Upper lobe of left lung (tissue), 6 donors: ENCODE data around the gene OPCML. TPM values are rescaled to one million over a fixed set of nuclear protein-coding genes. Genes with fewer than 3 reads are reported as not detected.

Experiments used
- ATAC-seq, 2 donors: fragments of 200-7000 bp; cut with Tn5 transposase; one replicate each; pipeline ENCODE4 v1.9.1; 2022; ENCODE audit warnings: mild to moderate bottlenecking in 2 of 2, moderate library complexity in 2 of 2; ENCODE audit not compliant: low FRiP score in 2 of 2
- DNase-seq, 2 donors: peaks; one replicate each; pipeline ENCODE4 v3.0.0-alpha.2; 2019 to 2020
- H3K27ac ChIP-seq, 4 donors: fragments of 200-600 bp; sonication (generic); one replicate each; pipeline ENCODE4 v1.5.1; 2016 to 2019
- H3K27me3 ChIP-seq, 4 donors: fragments of 200-600 bp; sonication (generic); one replicate each; pipeline ENCODE4 v1.5.1; 2017 to 2019
- H3K36me3 ChIP-seq, 4 donors: fragments of 200-600 bp; sonication (generic); one replicate each; pipeline ENCODE4 v1.5.1; 2016 to 2019
- H3K4me1 ChIP-seq, 4 donors: fragments of 200-600 bp; sonication (generic); one replicate each; pipeline ENCODE4 v1.5.1; 2018 to 2019
- H3K4me3 ChIP-seq, 4 donors: fragments of 200-600 bp; sonication (generic); one replicate each; pipeline ENCODE4 v1.5.1; 2017 to 2019; ENCODE audit warnings: mild to moderate bottlenecking in 2 of 4, moderate library complexity in 1 of 4
- H3K9me3 ChIP-seq, 4 donors: fragments of 200-600 bp; sonication (generic); one replicate each; pipeline ENCODE4 v1.5.1; 2018 to 2019
- EP300 ChIP-seq, 4 donors: sonication (generic); formaldehyde crosslinking; IDR thresholded peaks; one replicate each; pipeline ENCODE4 v1.5.1; 2017; ENCODE audit warnings: antibody characterized with exemption in 4 of 4, control low read depth in 2 of 4
- POLR2A ChIP-seq, 4 donors: fragments of 450-650 bp; IDR thresholded peaks; one replicate each; pipeline ENCODE4 v1.5.1; 2016 to 2017; ENCODE audit warnings: antibody characterized with exemption in 4 of 4, mild to moderate bottlenecking in 2 of 4
- POLR2AphosphoS5 ChIP-seq, 2 donors: sonication (generic); formaldehyde crosslinking; IDR thresholded peaks; one replicate each; pipeline ENCODE4 v1.5.1; 2017; ENCODE audit warnings: antibody characterized with exemption in 2 of 2
- WGBS, 2 donors: methylation state at CpG; one replicate each; pipeline ENCODE4 v1.1.5; 2017 to 2018; 5-methylcytosine and 5-hydroxymethylcytosine counted together
- total RNA-seq, 6 donors: library from RNA; depleted of rRNA in 4 of 6; stranded (reverse); fragments of >200 nt in 4 of 6; gene quantifications; one replicate each; pipeline versions ENCODE4 v1.1.0 to v1.2.1, GENCODE V29; 2016 to 2021
- TF ChIP-seq, protein P1 (sequence below), 6 experiments: fragments of 450-650 bp in 4 of 6; fragments of 200-600 bp in 2 of 6; sonication (generic) in 2 of 6; IDR thresholded peaks; one replicate each; pipeline ENCODE4 v1.5.1; 2016 to 2019; ENCODE audit warnings: antibody characterized with exemption in 6 of 6
- donor health status: DM: no; HTN: no; CAD: no; lungs with moderate emphysema.
- donor health status: DM: no; HTN: yes; CAD: no; lungs with severe emphysema.

Gene OPCML
- total RNA-seq, 6 donors from 2014 or later = 0.10 TPM; not detected in 5

- 38 to 39% methylated on average over 5 of the region's 5 CpGs for WGBS, 2 donors
- Histone ChIP-seq H3K9me3 (no peaks in the 10 kb centered on the region), H3K27me3 (no peaks in the 10 kb centered on the region), H3K4me3 (no peak overlapping the region), H3K36me3 (no peaks in the 10 kb centered on the region), H3K4me1 (no peaks in the 10 kb centered on the region), H3K27ac (no peak overlapping the region)
- no peak for TF ChIP-seq POLR2A (IDR thresholded peaks at IDR 0.05)
- TF ChIP-seq, protein P1, sequence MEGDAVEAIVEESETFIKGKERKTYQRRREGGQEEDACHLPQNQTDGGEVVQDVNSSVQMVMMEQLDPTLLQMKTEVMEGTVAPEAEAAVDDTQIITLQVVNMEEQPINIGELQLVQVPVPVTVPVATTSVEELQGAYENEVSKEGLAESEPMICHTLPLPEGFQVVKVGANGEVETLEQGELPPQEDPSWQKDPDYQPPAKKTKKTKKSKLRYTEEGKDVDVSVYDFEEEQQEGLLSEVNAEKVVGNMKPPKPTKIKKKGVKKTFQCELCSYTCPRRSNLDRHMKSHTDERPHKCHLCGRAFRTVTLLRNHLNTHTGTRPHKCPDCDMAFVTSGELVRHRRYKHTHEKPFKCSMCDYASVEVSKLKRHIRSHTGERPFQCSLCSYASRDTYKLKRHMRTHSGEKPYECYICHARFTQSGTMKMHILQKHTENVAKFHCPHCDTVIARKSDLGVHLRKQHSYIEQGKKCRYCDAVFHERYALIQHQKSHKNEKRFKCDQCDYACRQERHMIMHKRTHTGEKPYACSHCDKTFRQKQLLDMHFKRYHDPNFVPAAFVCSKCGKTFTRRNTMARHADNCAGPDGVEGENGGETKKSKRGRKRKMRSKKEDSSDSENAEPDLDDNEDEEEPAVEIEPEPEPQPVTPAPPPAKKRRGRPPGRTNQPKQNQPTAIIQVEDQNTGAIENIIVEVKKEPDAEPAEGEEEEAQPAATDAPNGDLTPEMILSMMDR (IDR thresholded peaks at IDR 0.05) = no peak
- no peak for TF ChIP-seq POLR2AphosphoS5 (IDR thresholded peaks at IDR 0.05)
- TF ChIP-seq EP300 (IDR thresholded peaks at IDR 0.05) = no peak
- ATAC-seq = no peak
- DNase-seq = no peak
Observed at GRCh38 chr11:133318221-133318620, 214.1 kb downstream of the OPCML start.

DNA sequence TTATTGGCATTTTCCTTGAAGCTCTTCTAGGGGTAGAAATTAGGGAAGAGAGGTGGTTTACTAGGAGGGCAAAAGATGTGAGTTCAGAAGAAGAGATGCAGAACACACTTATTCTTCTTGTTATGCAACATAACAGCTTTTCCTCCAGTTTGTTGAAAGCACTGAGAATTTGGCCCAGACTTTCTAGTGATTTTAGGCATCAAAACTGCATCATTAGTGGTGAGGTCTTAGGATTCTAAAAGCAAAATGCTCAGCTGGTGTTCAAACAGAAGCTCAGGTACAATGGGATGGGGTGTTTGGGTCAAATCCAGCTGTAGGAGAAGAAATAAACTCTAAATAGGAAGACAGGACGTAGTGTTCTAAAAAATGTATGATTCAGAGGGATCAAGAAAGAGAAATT, 221.1 kb downstream of the OPCML start:
- 56% methylated on average over 1 of the region's 1 CpG for WGBS, 2 donors

DNA sequence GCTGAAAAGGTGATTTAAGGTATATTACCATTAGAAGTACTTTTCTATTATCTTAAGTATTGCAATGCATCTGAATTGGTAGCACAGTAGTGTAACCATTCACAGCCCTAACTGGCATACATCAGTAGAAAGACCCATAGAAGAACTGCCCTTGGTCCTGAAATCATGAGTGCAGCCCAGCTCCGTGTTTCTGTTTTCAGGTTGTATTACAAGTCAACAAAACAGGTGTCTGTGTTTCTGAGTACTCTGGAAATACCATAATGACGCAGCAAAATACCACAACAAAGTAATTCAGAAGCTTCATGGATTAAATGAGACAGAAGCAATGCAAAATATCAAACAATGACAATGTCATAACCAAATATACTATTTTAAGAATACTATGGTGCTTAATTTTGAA, 226.3 kb downstream of the OPCML start:
- no peak overlapping the region for H3K4me3 ChIP-seq
- H3K36me3 ChIP-seq = no peaks in the 10 kb centered on the region
- 23 to 31% methylated on average over 2 of the region's 2 CpGs for WGBS, 2 donors
- DNase-seq (no peak), ATAC-seq (no peak)
- H3K4me1 ChIP-seq = no peaks in the 10 kb centered on the region
- TF ChIP-seq POLR2A (IDR thresholded peaks at IDR 0.05) (no peak), EP300 (IDR thresholded peaks at IDR 0.05) (no peak), POLR2AphosphoS5 (IDR thresholded peaks at IDR 0.05) (no peak)
- TF ChIP-seq, protein P1 (IDR thresholded peaks at IDR 0.05) = no peak
- no peaks in the 10 kb centered on the region for H3K9me3 ChIP-seq
- H3K27ac ChIP-seq = no peak overlapping the region
- no peaks in the 10 kb centered on the region for H3K27me3 ChIP-seq

More for the DNA sequence above, 221.1 kb downstream of the OPCML start:
- no peaks in the 10 kb centered on the region for H3K4me1 ChIP-seq
- no peak for DNase-seq
- no peaks in the 10 kb centered on the region for H3K9me3 ChIP-seq
- H3K27ac ChIP-seq = no peak overlapping the region
- no peaks in the 10 kb centered on the region for H3K36me3 ChIP-seq
- no peak for ATAC-seq
- TF ChIP-seq, protein P1 (IDR thresholded peaks at IDR 0.05) = no peak
- no peak for TF ChIP-seq EP300 (IDR thresholded peaks at IDR 0.05)
- no peak for TF ChIP-seq POLR2A (IDR thresholded peaks at IDR 0.05)
- H3K27me3 ChIP-seq = no peaks in the 10 kb centered on the region
- no peak overlapping the region for H3K4me3 ChIP-seq

DNA sequence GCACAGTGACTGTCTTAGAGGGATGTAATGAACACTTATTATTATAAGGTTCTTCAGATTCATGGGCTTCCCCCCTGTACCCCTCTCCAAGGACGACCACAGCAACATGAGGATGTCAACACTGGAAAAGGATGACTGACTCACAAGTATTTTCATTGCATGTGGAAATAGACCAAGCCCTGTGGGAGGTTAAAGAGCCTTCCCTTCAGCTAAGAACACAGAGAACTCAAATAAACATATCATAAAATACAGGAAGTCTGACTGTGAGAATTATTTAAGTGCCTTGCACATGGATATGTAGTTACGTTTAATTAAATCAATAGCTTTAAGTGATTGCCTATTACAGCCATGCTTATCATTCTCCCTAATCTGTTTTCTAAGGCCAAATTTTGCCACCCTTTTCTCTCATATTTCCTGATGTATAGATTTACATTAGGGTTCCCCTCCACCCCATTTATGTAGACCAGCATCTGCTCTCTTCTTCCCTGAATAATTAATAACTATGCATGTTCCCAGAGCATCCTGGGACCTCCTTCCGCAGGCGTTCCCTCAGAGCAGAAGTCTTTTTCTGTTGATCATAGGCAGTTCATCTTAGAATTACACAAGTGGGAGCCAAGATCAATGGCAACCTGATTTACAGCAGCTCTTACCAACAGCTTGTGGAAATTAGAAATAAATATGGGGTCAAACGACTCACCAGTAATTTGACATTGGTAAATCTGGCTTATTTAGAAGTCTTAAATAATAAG, 226.9 kb downstream of the OPCML start:
- no peak overlapping the region for H3K27ac ChIP-seq
- no peaks in the 10 kb centered on the region for H3K9me3 ChIP-seq
- H3K27me3 ChIP-seq = no peaks in the 10 kb centered on the region
- no peaks in the 10 kb centered on the region for H3K36me3 ChIP-seq
- ATAC-seq (no peak), DNase-seq (no peak)
- no peak overlapping the region for H3K4me3 ChIP-seq
- TF ChIP-seq EP300 (IDR thresholded peaks at IDR 0.05) = no peak
- no peak for TF ChIP-seq POLR2A (IDR thresholded peaks at IDR 0.05)
- TF ChIP-seq POLR2AphosphoS5 (IDR thresholded peaks at IDR 0.05) = no peak
- TF ChIP-seq, protein P1 (IDR thresholded peaks at IDR 0.05) = no peak
- WGBS, 2 donors = 71 to 74% methylated on average over 5 of the region's 5 CpGs
- H3K4me1 ChIP-seq = no peaks in the 10 kb centered on the region

- no peaks in the 10 kb centered on the region for H3K9me3 ChIP-seq
Observed at GRCh38 chr11:133303262-133303661, 229.0 kb downstream of the OPCML start.

More at GRCh38 chr11:133303262-133303661, 229.0 kb downstream of the OPCML start:
- H3K27me3 ChIP-seq = no peaks in the 10 kb centered on the region
- no peak overlapping the region for H3K27ac ChIP-seq
- H3K36me3 ChIP-seq = no peaks in the 10 kb centered on the region
- TF ChIP-seq POLR2AphosphoS5 (IDR thresholded peaks at IDR 0.05) = no peak
- no peak for ATAC-seq
- 91 to 94% methylated on average over 5 of the region's 5 CpGs for WGBS, 2 donors
- DNase-seq = no peak
- H3K4me3 ChIP-seq = no peak overlapping the region
- H3K4me1 ChIP-seq = no peaks in the 10 kb centered on the region
